Hindlimb muscle (tissue), 1 donor: ENCODE results near the gene GNB2. TPM values are rescaled to one million over a fixed set of nuclear protein-coding genes. Genes with fewer than 3 reads are reported as not detected.

Experiments
- polyA plus RNA-seq: library from polyadenylated mRNA; unstranded; fragments of 120-200 nt; gene quantifications from one replicate; pipeline ENCODE4 v1.2.1, GENCODE V29; 2013; ENCODE audit not compliant: insufficient read length

Gene GNB2
- polyA plus RNA-seq, 1 donor = 159 TPM

Other genes with a start within 250 kb of the GNB2 start
- gene ZCWPW1, start 245.0 kb upstream of the GNB2 start, polyA plus RNA-seq = 7.1 TPM
- 35.9 TPM for gene MEPCE, start 243.9 kb upstream of the GNB2 start, polyA plus RNA-seq
- gene PPP1R35, start 237.2 kb upstream of the GNB2 start, polyA plus RNA-seq = 15.6 TPM
- gene SPACDR, start 209.5 kb upstream of the GNB2 start, polyA plus RNA-seq = 2.1 TPM
- 61.5 TPM for gene TSC22D4, start 194.5 kb upstream of the GNB2 start, polyA plus RNA-seq
- 2.2 TPM for gene NYAP1, start 189.8 kb upstream of the GNB2 start, polyA plus RNA-seq
- 15.6 TPM for gene AGFG2, start 134.5 kb upstream of the GNB2 start, polyA plus RNA-seq
- 3.5 TPM for gene SAP25, start 99.8 kb upstream of the GNB2 start, polyA plus RNA-seq
- gene LRCH4, start 87.6 kb upstream of the GNB2 start, polyA plus RNA-seq = 31.9 TPM
- gene FBXO24, start 87.4 kb upstream of the GNB2 start, polyA plus RNA-seq = 2.3 TPM
- 255 TPM for gene PCOLCE, start 71.4 kb upstream of the GNB2 start, polyA plus RNA-seq
- gene MOSPD3, start 61.2 kb upstream of the GNB2 start, polyA plus RNA-seq = 17.9 TPM
- 1.3 TPM for gene TFR2, start 32.2 kb upstream of the GNB2 start, polyA plus RNA-seq
- not detected for gene ACTL6B, start 17.3 kb upstream of the GNB2 start, polyA plus RNA-seq
- 39.7 TPM for gene GIGYF1, start 20.5 kb downstream of the GNB2 start, polyA plus RNA-seq
- 21.4 TPM for gene POP7, start 32.4 kb downstream of the GNB2 start, polyA plus RNA-seq
- gene EPO, start 46.7 kb downstream of the GNB2 start, polyA plus RNA-seq = not detected
- not detected for gene ZAN, start 59.9 kb downstream of the GNB2 start, polyA plus RNA-seq
- gene EPHB4, start 153.8 kb downstream of the GNB2 start, polyA plus RNA-seq = 47.2 TPM
- 23.5 TPM for gene SLC12A9, start 179.0 kb downstream of the GNB2 start, polyA plus RNA-seq
- 41.1 TPM for gene TRIP6, start 193.6 kb downstream of the GNB2 start, polyA plus RNA-seq
- gene SRRT, start 201.4 kb downstream of the GNB2 start, polyA plus RNA-seq = 94.3 TPM
- 2.8 TPM for gene UFSP1, start 216.0 kb downstream of the GNB2 start, polyA plus RNA-seq
- 82.8 TPM for gene ACHE, start 222.1 kb downstream of the GNB2 start, polyA plus RNA-seq